IMR-90 (cell line): Measurements from ENCODE around the gene ZNF582. TPM values are rescaled to one million over a fixed set of nuclear protein-coding genes. Genes with fewer than 3 reads are reported as not detected.

ENCODE experiments used
- ATAC-seq: fragments of 200-7000 bp; cut with Tn5 transposase; 2 replicates; pipeline ENCODE4 v1.9.1; 2020; ENCODE audit warnings: low read depth, mild to moderate bottlenecking, moderate library complexity
- BruUV-seq: library from RNA; stranded (reverse); fragments of 400-500 nt; replicated peaks from 2 replicates; lab custom pipeline; 2021; lab: Mats Ljungman, UMichigan
- CTCF ChIA-PET: fragments of 300-600 bp; formaldehyde crosslinking; extraction: SDS; loops from one replicate; lab custom pipeline; 2021; ENCODE audit warnings: antibody characterized with exemption; lab: Yijun Ruan, JAX
- POLR2A ChIA-PET: fragments of 300-600 bp; sonication (Branson Sonifier 250); formaldehyde crosslinking; loops from one replicate; lab custom pipeline; 2022; ENCODE audit warnings: antibody characterized with exemption; ENCODE audit not compliant: unreplicated experiment; lab: Charles Lee
- DNase-seq: peaks from one replicate; pipeline ENCODE4 v3.0.0; 2013
- H2AFZ ChIP-seq: replicated peaks from 2 replicates; pipeline ENCODE3; 2013; ENCODE audit warnings: low read length, mild to moderate bottlenecking; ENCODE audit not compliant: poor library complexity
- H2AK5ac ChIP-seq: 2 replicates; pipeline ENCODE4 v1.6.1; 2013; ENCODE audit warnings: low read depth, low read length, inconsistent platforms
- H2AK9ac ChIP-seq: replicated peaks from 2 replicates; pipeline ENCODE3; 2013; ENCODE audit warnings: mild to moderate bottlenecking, low read depth, low read length, moderate library complexity; ENCODE audit not compliant: poor library complexity
- H2BK120ac ChIP-seq: 2 replicates; pipeline ENCODE4 v1.6.1; 2013; ENCODE audit warnings: low read depth, low read length, inconsistent platforms
- H2BK15ac ChIP-seq: 3 replicates; pipeline ENCODE4 v1.6.1; 2013; ENCODE audit warnings: low read depth, low read length, inconsistent platforms
- H2BK20ac ChIP-seq: 2 replicates; pipeline ENCODE4 v1.6.1; 2013; ENCODE audit warnings: low read depth, mild to moderate bottlenecking, inconsistent platforms, low read length, moderate library complexity
- H2BK5ac ChIP-seq: 2 replicates; pipeline ENCODE4 v1.6.1; 2013; ENCODE audit warnings: mild to moderate bottlenecking, low read depth, low read length, inconsistent platforms; ENCODE audit not compliant: poor library complexity, severe bottlenecking
- H3K14ac ChIP-seq: replicated peaks from 2 replicates; pipeline ENCODE4 v1.6.1; 2013; ENCODE audit warnings: low read depth, low read length, inconsistent platforms
- H3K18ac ChIP-seq: 2 replicates; pipeline ENCODE4 v1.6.1; 2013; ENCODE audit warnings: low read depth, low read length, control low read depth
- H3K23ac ChIP-seq: 2 replicates; pipeline ENCODE4 v1.6.1; 2013; ENCODE audit warnings: low read depth, low read length, inconsistent platforms
- H3K27ac ChIP-seq: 2 replicates; pipeline ENCODE4 v1.5.1; 2013; ENCODE audit warnings: mild to moderate bottlenecking, control low read depth, low read length; ENCODE audit not compliant: insufficient read depth
- H3K27me3 ChIP-seq: 2 replicates; pipeline ENCODE4 v1.6.1; 2013; ENCODE audit warnings: low read length; ENCODE audit not compliant: control insufficient read depth, insufficient read depth
- H3K36me3 ChIP-seq: 2 replicates; pipeline ENCODE4 v1.6.1; 2013; ENCODE audit warnings: low read length, mixed read lengths; ENCODE audit not compliant: control insufficient read depth, insufficient read depth
- H3K4ac ChIP-seq: 2 replicates; pipeline ENCODE4 v1.6.1; 2013; ENCODE audit warnings: low read depth, low read length, inconsistent platforms
- H3K4me1 ChIP-seq: 2 replicates; pipeline ENCODE4 v1.6.1; 2013; ENCODE audit warnings: low read length, mixed read lengths; ENCODE audit not compliant: control insufficient read depth, insufficient read depth
- H3K4me2 ChIP-seq: 2 replicates; pipeline ENCODE4 v1.6.1; 2013; ENCODE audit warnings: low read depth, mild to moderate bottlenecking, control low read depth, low read length, moderate library complexity
- H3K4me3 ChIP-seq: 2 replicates; pipeline ENCODE4 v1.5.1; 2013; ENCODE audit warnings: low read depth, mild to moderate bottlenecking, control low read depth, low read length, moderate library complexity; ENCODE audit not compliant: insufficient read depth
- H3K56ac ChIP-seq: 2 replicates; pipeline ENCODE4 v1.6.1; 2013; ENCODE audit warnings: low read length, inconsistent platforms; ENCODE audit not compliant: insufficient read depth; ENCODE audit errors: extremely low read depth
- H3K79me1 ChIP-seq, 2 experiments: 2 replicates each; pipeline ENCODE4 v1.6.1; 2013; ENCODE audit warnings: low read length in 2 of 2, inconsistent platforms in 1 of 2, low read depth in 1 of 2
- H3K9ac ChIP-seq: 2 replicates; pipeline ENCODE4 v1.6.1; 2013; ENCODE audit warnings: low read depth, low read length, control low read depth
- H3K9me1 ChIP-seq: 2 replicates; pipeline ENCODE4 v1.6.1; 2013; ENCODE audit warnings: low read length, inconsistent platforms; ENCODE audit not compliant: insufficient read depth
- H3K9me3 ChIP-seq: 2 replicates; pipeline ENCODE4 v1.6.1; 2013; ENCODE audit warnings: low read length; ENCODE audit not compliant: control insufficient read depth, insufficient read depth
- H4K20me1 ChIP-seq: 2 replicates; pipeline ENCODE4 v1.6.1; 2013; ENCODE audit warnings: low read length, inconsistent platforms; ENCODE audit not compliant: insufficient read depth
- H4K5ac ChIP-seq: 2 replicates; pipeline ENCODE4 v1.6.1; 2013; ENCODE audit warnings: mild to moderate bottlenecking, low read depth, low read length, control low read depth
- H4K8ac ChIP-seq, 2 experiments: 2 replicates each; pipeline ENCODE4 v1.6.1; 2013; ENCODE audit warnings: low read depth in 2 of 2, low read length in 2 of 2, control low read depth in 1 of 2, inconsistent platforms in 1 of 2
- H4K91ac ChIP-seq: 2 replicates; pipeline ENCODE4 v1.6.1; 2013; ENCODE audit warnings: low read depth, low read length, inconsistent platforms; ENCODE audit not compliant: insufficient read depth
- BHLHE40 ChIP-seq: fragments of 150-350 bp; IDR thresholded peaks from 2 replicates; pipeline ENCODE4 v1.6.1; 2016; ENCODE audit warnings: mild to moderate bottlenecking, low read depth, low read length
- CEBPB ChIP-seq: IDR thresholded peaks from 2 replicates; pipeline ENCODE4 v1.6.1; 2012; ENCODE audit warnings: low read depth, low read length, improper control_type of control experiment
- FOS ChIP-seq: fragments of 150-350 bp; IDR thresholded peaks from 2 replicates; pipeline ENCODE4 v1.6.1; 2016; ENCODE audit warnings: low read depth, low read length
- MAFK ChIP-seq: IDR thresholded peaks from 2 replicates; pipeline ENCODE4 v1.6.1; 2012; ENCODE audit warnings: low read depth, low read length, improper control_type of control experiment
- MAZ ChIP-seq: IDR thresholded peaks from 2 replicates; pipeline ENCODE4 v1.6.1; 2012; ENCODE audit warnings: low read depth, mild to moderate bottlenecking, low read length, improper control_type of control experiment, moderate library complexity, borderline replicate concordance
- MXI1 ChIP-seq: IDR thresholded peaks from 2 replicates; pipeline ENCODE4 v1.6.1; 2012; ENCODE audit warnings: low read depth, mild to moderate bottlenecking, low read length, moderate library complexity, borderline replicate concordance
- NFE2L2 ChIP-seq: fragments of 150-350 bp; IDR thresholded peaks from 2 replicates; pipeline ENCODE4 v1.6.1; 2016; ENCODE audit warnings: low read depth, mild to moderate bottlenecking, low read length
- POLR2A ChIP-seq: IDR thresholded peaks from 2 replicates; pipeline ENCODE4 v1.6.1; 2012; ENCODE audit warnings: mild to moderate bottlenecking, low read depth, low read length
- RAD21 ChIP-seq: IDR thresholded peaks from 2 replicates; pipeline ENCODE4 v1.6.1; 2012; ENCODE audit warnings: low read length, improper control_type of control experiment
- RCOR1 ChIP-seq: IDR thresholded peaks from 2 replicates; pipeline ENCODE4 v1.6.1; 2012; ENCODE audit warnings: mild to moderate bottlenecking, low read length, improper control_type of control experiment; ENCODE audit not compliant: insufficient replicate concordance
- RFX5 ChIP-seq: IDR thresholded peaks from 2 replicates; pipeline ENCODE4 v1.8.0; 2012; ENCODE audit warnings: low read depth, mild to moderate bottlenecking, low read length, moderate library complexity
- SMC3 ChIP-seq: fragments of 150-350 bp; IDR thresholded peaks from 2 replicates; pipeline ENCODE4 v1.6.1; 2016; ENCODE audit warnings: low read depth, mild to moderate bottlenecking, antibody characterized with exemption, low read length, moderate library complexity
- WGBS, 2 experiments: methylation state at CpG; one replicate each; pipeline versions ENCODE4 v1.1.5 to v1.1.7; 2013; ENCODE audit warnings: missing lambda C conversion rate in 2 of 2; ENCODE audit not compliant: insufficient read length in 1 of 2; ENCODE audit errors: extremely low coverage in 2 of 2; 5-methylcytosine and 5-hydroxymethylcytosine counted together
- dilution Hi-C: fragments of 300-500 bp; cut with HindIII; formaldehyde crosslinking; loops from one replicate; pipeline ENCODE4 v1.14.3; 2018; ENCODE audit warnings: low sequenced_read_pairs; ENCODE audit not compliant: unreplicated experiment
- in situ Hi-C: fragments of 300-500 bp; cut with MboI; formaldehyde crosslinking; loops from 3 replicates; pipeline ENCODE4 v1.14.3; 2019; ENCODE audit warnings: low sequenced_read_pairs, inconsistent platforms, mixed read lengths
- intact Hi-C: fragments of 100-400 bp; cut with micrococcal nuclease; formaldehyde crosslinking; loops from 2 replicates; pipeline ENCODE4 v1.10.0; 2022
- polyA plus RNA-seq, 3 experiments: library from polyadenylated mRNA; depleted of rRNA; stranded (reverse); fragments of >200 nt; gene quantifications; 2 replicates each; pipeline ENCODE4 v1.2.3, GENCODE V29; 2012; ENCODE audit warnings: low replicate concordance in 1 of 3
- total RNA-seq: library from RNA; depleted of rRNA; stranded (reverse); fragments of >200 nt; gene quantifications from 2 replicates; pipeline ENCODE4 v1.2.3, GENCODE V29; 2012
- TF ChIP-seq, protein P1 (sequence below): fragments of 150-350 bp; IDR thresholded peaks from 2 replicates; pipeline ENCODE4 v1.6.1; 2016; ENCODE audit warnings: low read depth, mild to moderate bottlenecking, low read length, moderate library complexity, borderline replicate concordance
- TF ChIP-seq, protein P2 (sequence below): conservative IDR thresholded peaks from 2 replicates; pipeline ENCODE4 v1.5.1; 2012; ENCODE audit warnings: mild to moderate bottlenecking, low read depth, low read length, improper control_type of control experiment
- TF ChIP-seq, protein P3 (sequence below): fragments of 150-350 bp; IDR thresholded peaks from 2 replicates; pipeline ENCODE4 v1.6.1; 2017; ENCODE audit warnings: mild to moderate bottlenecking, antibody characterized with exemption, low read length, low read depth

ZNF582 gene
- total and polyA plus RNA-seq, 2 of the 4 experiments (the other 2 are of a cell fraction), result 1.6 to 1.8 TPM

DNA sequence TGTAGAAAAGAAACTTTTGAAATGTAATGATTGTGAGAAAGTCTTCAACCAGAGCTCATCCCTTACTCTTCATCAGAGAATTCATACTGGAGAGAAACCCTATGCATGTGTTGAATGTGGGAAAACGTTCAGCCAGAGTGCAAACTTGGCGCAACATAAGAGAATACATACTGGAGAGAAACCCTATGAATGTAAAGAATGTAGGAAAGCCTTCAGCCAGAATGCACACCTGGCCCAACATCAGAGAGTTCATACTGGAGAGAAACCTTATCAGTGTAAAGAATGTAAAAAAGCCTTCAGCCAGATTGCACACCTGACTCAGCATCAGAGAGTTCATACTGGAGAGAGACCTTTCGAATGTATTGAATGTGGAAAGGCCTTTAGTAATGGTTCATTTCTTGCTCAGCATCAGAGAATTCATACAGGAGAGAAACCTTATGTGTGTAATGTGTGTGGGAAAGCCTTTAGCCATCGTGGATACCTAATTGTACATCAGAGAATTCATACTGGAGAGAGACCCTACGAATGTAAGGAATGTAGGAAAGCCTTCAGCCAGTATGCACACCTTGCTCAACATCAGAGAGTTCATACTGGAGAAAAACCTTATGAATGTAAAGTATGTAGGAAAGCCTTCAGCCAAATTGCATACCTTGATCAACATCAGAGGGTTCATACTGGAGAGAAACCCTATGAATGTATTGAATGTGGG lies 30.1 kb upstream of the ZNF582 start:
- Histone ChIP-seq H4K91ac (no peak overlapping the region), H3K56ac (no peak overlapping the region), H4K20me1 (no peaks in the 10 kb centered on the region), H2AFZ (no peak overlapping the region), H3K4ac (no peak overlapping the region), H3K23ac (no peak overlapping the region), H3K4me3 (no peak overlapping the region), H2BK20ac (no peak overlapping the region), H3K9ac (no peak overlapping the region), H3K79me1 (no peaks in the 10 kb centered on the region; a peak in 1 of 4 replicates), H4K8ac (no peak overlapping the region), H2BK120ac (no peak overlapping the region), H2AK9ac (no peak overlapping the region), H3K36me3 (peaks cover 7% of the 10 kb centered on the region; the same call in 1 of the 2 replicates), H3K27me3 (no peaks in the 10 kb centered on the region), H3K18ac (no peak overlapping the region), H3K4me1 (no peaks in the 10 kb centered on the region), H2AK5ac (no peak overlapping the region), H4K5ac (no peak overlapping the region), H3K9me3 (peaks cover 61% of the 10 kb centered on the region), H2BK5ac (no peak overlapping the region), H3K9me1 (no peaks in the 10 kb centered on the region), H2BK15ac (no peak overlapping the region), H3K27ac (no peak overlapping the region), H3K4me2 (no peak overlapping the region), H3K14ac (no peak overlapping the region)
- TF ChIP-seq POLR2A, result no peak
- TF ChIP-seq BHLHE40, result no peak
- TF ChIP-seq, protein P1, sequence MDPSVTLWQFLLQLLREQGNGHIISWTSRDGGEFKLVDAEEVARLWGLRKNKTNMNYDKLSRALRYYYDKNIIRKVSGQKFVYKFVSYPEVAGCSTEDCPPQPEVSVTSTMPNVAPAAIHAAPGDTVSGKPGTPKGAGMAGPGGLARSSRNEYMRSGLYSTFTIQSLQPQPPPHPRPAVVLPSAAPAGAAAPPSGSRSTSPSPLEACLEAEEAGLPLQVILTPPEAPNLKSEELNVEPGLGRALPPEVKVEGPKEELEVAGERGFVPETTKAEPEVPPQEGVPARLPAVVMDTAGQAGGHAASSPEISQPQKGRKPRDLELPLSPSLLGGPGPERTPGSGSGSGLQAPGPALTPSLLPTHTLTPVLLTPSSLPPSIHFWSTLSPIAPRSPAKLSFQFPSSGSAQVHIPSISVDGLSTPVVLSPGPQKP, result no peak
- TF ChIP-seq, protein P2, sequence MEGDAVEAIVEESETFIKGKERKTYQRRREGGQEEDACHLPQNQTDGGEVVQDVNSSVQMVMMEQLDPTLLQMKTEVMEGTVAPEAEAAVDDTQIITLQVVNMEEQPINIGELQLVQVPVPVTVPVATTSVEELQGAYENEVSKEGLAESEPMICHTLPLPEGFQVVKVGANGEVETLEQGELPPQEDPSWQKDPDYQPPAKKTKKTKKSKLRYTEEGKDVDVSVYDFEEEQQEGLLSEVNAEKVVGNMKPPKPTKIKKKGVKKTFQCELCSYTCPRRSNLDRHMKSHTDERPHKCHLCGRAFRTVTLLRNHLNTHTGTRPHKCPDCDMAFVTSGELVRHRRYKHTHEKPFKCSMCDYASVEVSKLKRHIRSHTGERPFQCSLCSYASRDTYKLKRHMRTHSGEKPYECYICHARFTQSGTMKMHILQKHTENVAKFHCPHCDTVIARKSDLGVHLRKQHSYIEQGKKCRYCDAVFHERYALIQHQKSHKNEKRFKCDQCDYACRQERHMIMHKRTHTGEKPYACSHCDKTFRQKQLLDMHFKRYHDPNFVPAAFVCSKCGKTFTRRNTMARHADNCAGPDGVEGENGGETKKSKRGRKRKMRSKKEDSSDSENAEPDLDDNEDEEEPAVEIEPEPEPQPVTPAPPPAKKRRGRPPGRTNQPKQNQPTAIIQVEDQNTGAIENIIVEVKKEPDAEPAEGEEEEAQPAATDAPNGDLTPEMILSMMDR, result no peak
- no peak for TF ChIP-seq NFE2L2
- no peak for TF ChIP-seq MAZ
- no peak for TF ChIP-seq MXI1
- no peak for TF ChIP-seq SMC3
- no peak for TF ChIP-seq RCOR1
- no peak for TF ChIP-seq FOS
- TF ChIP-seq, protein P3, sequence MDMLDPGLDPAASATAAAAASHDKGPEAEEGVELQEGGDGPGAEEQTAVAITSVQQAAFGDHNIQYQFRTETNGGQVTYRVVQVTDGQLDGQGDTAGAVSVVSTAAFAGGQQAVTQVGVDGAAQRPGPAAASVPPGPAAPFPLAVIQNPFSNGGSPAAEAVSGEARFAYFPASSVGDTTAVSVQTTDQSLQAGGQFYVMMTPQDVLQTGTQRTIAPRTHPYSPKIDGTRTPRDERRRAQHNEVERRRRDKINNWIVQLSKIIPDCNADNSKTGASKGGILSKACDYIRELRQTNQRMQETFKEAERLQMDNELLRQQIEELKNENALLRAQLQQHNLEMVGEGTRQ, result no peak
- TF ChIP-seq MAFK, result no peak
- no peak for TF ChIP-seq RFX5
- no peak for TF ChIP-seq CEBPB
- no peak for TF ChIP-seq RAD21
- ChIA-PET CTCF (no interaction called here), POLR2A (no interaction called here)
- no peak for ATAC-seq
- intact Hi-C loops, result no loop called here
- no CpG with 5 or more reads among the region's 5 CpGs for WGBS, 2 experiments
- no peak for DNase-seq
- BruUV-seq, result TSS peak; percentile 22
- dilution Hi-C loops, result no loop called here
- in situ Hi-C loops, result loop anchor here (25.0 kb wide), 1 partner anchor 964 kb away; the partner anchor contains the start of gene ZNF548
